GM12878 (cell line): ENCODE results near the gene PPIL6. TPM values are rescaled to one million over a fixed set of nuclear protein-coding genes. Genes with fewer than 3 reads are reported as not detected.

ENCODE experiments used
- ATAC-seq: fragments of 200-7000 bp; cut with Tn5 transposase; 3 replicates; pipeline ENCODE4 v1.9.1; 2020; ENCODE audit warnings: mild to moderate bottlenecking, moderate library complexity
- BruUV-seq: library from RNA; stranded (reverse); fragments of 400-500 nt; replicated peaks from 2 replicates; lab custom pipeline; 2021; lab: Mats Ljungman, UMichigan
- CTCF ChIA-PET: fragments of 300-600 bp; sonication (Branson Sonifier 250); formaldehyde crosslinking; extraction: SDS; loops from one replicate; lab custom pipeline; 2021; ENCODE audit warnings: inconsistent platforms; lab: Yijun Ruan, JAX
- POLR2A ChIA-PET: fragments of 350-600 bp; formaldehyde crosslinking; extraction: SDS; loops from one replicate; lab custom pipeline; 2021; ENCODE audit warnings: inconsistent platforms; lab: Charles Lee
- RAD21 ChIA-PET: fragments of 300-600 bp; sonication (Branson Sonifier 250); formaldehyde crosslinking; loops from one replicate; lab custom pipeline; 2023; ENCODE audit warnings: antibody characterized with exemption; ENCODE audit not compliant: unreplicated experiment; lab: Charles Lee
- SMC1A ChIA-PET: fragments of 300-600 bp; sonication (Branson Sonifier 250); formaldehyde crosslinking; loops from one replicate; lab custom pipeline; 2023; ENCODE audit not compliant: unreplicated experiment, uncharacterized antibody; lab: Charles Lee
- DNase-seq: peaks from one replicate; pipeline ENCODE4 v3.0.0-alpha.2; 2011; ENCODE audit warnings: low read depth, low spot score
- FAIRE-seq: peaks from 3 replicates; lab custom pipeline; 2011; peaks lifted over from hg19 to GRCh38; lab: Jason Lieb, UNC
- H2AFZ ChIP-seq: 2 replicates; pipeline ENCODE4 v1.6.0; 2011; ENCODE audit warnings: low read depth, low read length, control low read depth; ENCODE audit not compliant: control insufficient read depth
- H3K27ac ChIP-seq: 2 replicates; pipeline ENCODE4 v1.5.1; 2011; ENCODE audit warnings: control low read depth; ENCODE audit not compliant: control insufficient read depth, insufficient read depth
- H3K27me3 ChIP-seq, 2 experiments: replicated peaks in 1 of 2; 2 replicates each; pipeline versions ENCODE4 v1.6.0 to v1.6.1; 2011; ENCODE audit warnings: low read length in 1 of 2; ENCODE audit not compliant: control insufficient read depth in 2 of 2, insufficient read depth in 2 of 2
- H3K36me3 ChIP-seq, 2 experiments: 2 replicates each; pipeline ENCODE4 v1.5.1; 2011; ENCODE audit warnings: low read length in 1 of 2; ENCODE audit not compliant: control insufficient read depth in 2 of 2, insufficient read depth in 2 of 2
- H3K4me1 ChIP-seq: 2 replicates; pipeline ENCODE4 v1.6.1; 2011; ENCODE audit warnings: mild to moderate bottlenecking, low read length, moderate library complexity, mixed read lengths; ENCODE audit not compliant: control insufficient read depth, insufficient read depth
- H3K4me2 ChIP-seq: 2 replicates; pipeline ENCODE4 v1.6.0; 2011; ENCODE audit warnings: control low read depth; ENCODE audit not compliant: control insufficient read depth, insufficient read depth
- H3K4me3 ChIP-seq: fragments of 200-600 bp; sonication (generic); 2 replicates; pipeline ENCODE4 v1.5.1; 2016
- H3K79me2 ChIP-seq: 2 replicates; pipeline ENCODE4 v1.6.0; 2011; ENCODE audit warnings: low read length; ENCODE audit not compliant: control insufficient read depth, insufficient read depth
- H3K9ac ChIP-seq: 2 replicates; pipeline ENCODE4 v1.8.0; 2011; ENCODE audit warnings: low read length, control low read depth, mixed read lengths; ENCODE audit not compliant: control insufficient read depth, insufficient read depth
- H3K9me3 ChIP-seq: replicated peaks from 3 replicates; pipeline ENCODE4 v1.5.1; 2011; ENCODE audit warnings: mild to moderate bottlenecking, low read length; ENCODE audit not compliant: control insufficient read depth, insufficient read depth
- H4K20me1 ChIP-seq: 2 replicates; pipeline ENCODE4 v1.6.0; 2011; ENCODE audit not compliant: control insufficient read depth, insufficient read depth
- ATF2 ChIP-seq: IDR thresholded peaks from 2 replicates; pipeline ENCODE4 v1.6.1; 2012; ENCODE audit warnings: low read length, inconsistent platforms
- BCL3 ChIP-seq: IDR thresholded peaks from 2 replicates; pipeline ENCODE4 v1.6.1; 2011; ENCODE audit warnings: borderline replicate concordance, low read depth, mild to moderate bottlenecking, moderate library complexity, low read length; ENCODE audit not compliant: insufficient read depth, poor library complexity, severe bottlenecking
- BRCA1 ChIP-seq: IDR thresholded peaks from 2 replicates; pipeline ENCODE4 v1.6.1; 2011; ENCODE audit warnings: low read depth, low read length, improper control_type of control experiment
- CBFB ChIP-seq: IDR thresholded peaks from 2 replicates; pipeline ENCODE4 v1.6.1; 2016; ENCODE audit warnings: antibody characterized with exemption, low read depth
- CBX3 ChIP-seq: fragments of 200-600 bp; sonication (generic); IDR thresholded peaks from 2 replicates; pipeline ENCODE4 v1.6.1; 2016; ENCODE audit warnings: low read depth, borderline replicate concordance
- HSF1 ChIP-seq: fragments of 150-350 bp; IDR thresholded peaks from 2 replicates; pipeline ENCODE4 v1.6.1; 2014; ENCODE audit warnings: mild to moderate bottlenecking, low read depth, low read length
- JUNB ChIP-seq: IDR thresholded peaks from 2 replicates; pipeline ENCODE4 v1.6.1; 2016; ENCODE audit warnings: antibody characterized with exemption, mild to moderate bottlenecking
- LARP7 ChIP-seq: fragments of 450-650 bp; IDR thresholded peaks from 2 replicates; pipeline ENCODE4 v1.6.1; 2017; ENCODE audit warnings: mild to moderate bottlenecking
- MXI1 ChIP-seq: fragments of 150-350 bp; IDR thresholded peaks from 2 replicates; pipeline ENCODE4 v1.6.1; 2011; ENCODE audit warnings: low read depth, mild to moderate bottlenecking, inconsistent platforms, low read length, improper control_type of control experiment
- PAX5 ChIP-seq: IDR thresholded peaks from 2 replicates; pipeline ENCODE4 v1.6.1; 2011; ENCODE audit warnings: low read depth, low read length, borderline replicate concordance
- SMAD1 ChIP-seq: fragments of 450-650 bp; IDR thresholded peaks from 2 replicates; pipeline ENCODE4 v1.6.1; 2018; ENCODE audit warnings: mild to moderate bottlenecking, low read depth; ENCODE audit not compliant: partially characterized antibody
- TBL1XR1 ChIP-seq: IDR thresholded peaks from 2 replicates; pipeline ENCODE4 v1.6.1; 2012; ENCODE audit warnings: low read depth, low read length, improper control_type of control experiment
- USF1 ChIP-seq: IDR thresholded peaks from 2 replicates; pipeline ENCODE4 v1.6.1; 2011; ENCODE audit warnings: borderline replicate concordance, low read depth, mild to moderate bottlenecking, moderate library complexity, mixed read lengths, low read length; ENCODE audit not compliant: insufficient read depth; ENCODE audit errors: extremely low read length
- YY1 ChIP-seq: IDR thresholded peaks from 2 replicates; pipeline ENCODE4 v1.6.1; 2011; ENCODE audit warnings: low read depth, mild to moderate bottlenecking, low read length
- ZNF217 ChIP-seq: fragments of 450-650 bp; IDR thresholded peaks from 2 replicates; pipeline ENCODE4 v1.6.1; 2017; ENCODE audit warnings: antibody characterized with exemption, mild to moderate bottlenecking
- WGBS: methylation state at CpG from one replicate; pipeline ENCODE4 v1.1.6; 2016; ENCODE audit warnings: low lambda C conversion rate; ENCODE audit not compliant: insufficient replicate concordance, insufficient coverage; ENCODE audit errors: missing lambda C conversion rate; 5-methylcytosine and 5-hydroxymethylcytosine counted together
- in situ Hi-C: fragments of 300-500 bp; cut with MboI; formaldehyde crosslinking; loops from 9 replicates; pipeline ENCODE4 v1.14.3; 2018; ENCODE audit warnings: mixed read lengths
- intact Hi-C: fragments of 100-400 bp; cut with micrococcal nuclease; formaldehyde crosslinking; loops from one replicate; pipeline ENCODE4 v1.14.2; 2022; ENCODE audit not compliant: unreplicated experiment
- polyA plus RNA-seq, 11 experiments: library from polyadenylated mRNA; depleted of rRNA in 4 of 11; unstranded in 6 of 11; stranded (reverse) in 5 of 11; fragments of >200 nt; fragmentation: Nextera tagmentation in 4 of 11; fragmentation: Illumina TruSeq in 1 of 11; extraction: Ambion mirVana in 4 of 11; extraction: Trizol in 1 of 11; gene quantifications; 1 replicate in 1 of 11; 2 replicates in 10 of 11; pipeline versions ENCODE4 v1.2.1 to v1.2.3, GENCODE V29; 2011 to 2016; ENCODE audit warnings: inconsistent platforms in 2 of 11, missing spikeins in 2 of 11, low read depth in 1 of 11
- total RNA-seq, 4 experiments: library from RNA; depleted of rRNA in 3 of 4; stranded (reverse); fragments of >200 nt in 3 of 4; fragmentation: Illumina TruSeq in 1 of 4; extraction: Trizol in 1 of 4; gene quantifications; 2 replicates each; pipeline versions ENCODE4 v1.2.1 to v1.2.3, GENCODE V29; 2013 to 2021

PPIL6 gene
- total and polyA plus RNA-seq, 10 of the 15 experiments (the other 5 are each of a cell fraction or from before 2014, with no cell fraction given): 0.01 to 0.26 (median 0.12) TPM; not detected in 5

DNA sequence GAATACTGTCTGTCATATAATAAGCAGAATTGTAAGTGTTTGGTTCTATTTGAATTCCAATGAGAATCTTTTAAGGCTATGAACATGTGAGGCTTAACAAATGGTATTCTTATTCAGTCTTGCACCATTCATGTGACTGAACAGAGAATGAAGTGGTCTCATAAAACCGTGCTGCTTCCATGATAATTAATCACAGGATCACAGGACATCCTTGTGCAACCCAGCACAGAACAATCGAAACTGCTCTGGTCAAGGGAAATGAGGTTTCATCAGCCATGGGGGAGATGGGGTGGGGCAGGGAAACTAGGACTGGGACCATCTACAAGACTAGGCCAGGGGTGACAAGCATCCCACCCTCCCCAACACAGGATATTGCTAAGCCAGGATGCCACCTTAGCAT lies 6.0 kb downstream of the PPIL6 start:
- DNase-seq: no peak
- no peak overlapping the region for H3K27ac ChIP-seq
- no TSS peak for BruUV-seq
- SMC1A ChIA-PET: interaction anchor here (1.8 kb wide), 1 partner anchor 51 kb away, joined by 6 read pairs; no protein-coding TSS in a partner anchor
- H3K9me3 ChIP-seq: no peaks in the 10 kb centered on the region
- no peak for FAIRE-seq
- peaks cover under 1% of the 10 kb centered on the region; the same call in 1 of the 2 replicates for H3K4me1 ChIP-seq
- WGBS: 32% methylated on average over 2 of the region's 2 CpGs
- no peaks in the 10 kb centered on the region for H3K79me2 ChIP-seq
- no peak overlapping the region for H3K4me3 ChIP-seq
- no peak overlapping the region for H3K4me2 ChIP-seq
- TF ChIP-seq PAX5: no peak
- no peak for TF ChIP-seq USF1
- TF ChIP-seq MXI1: no peak
- no peak for TF ChIP-seq CBFB
- no peak for TF ChIP-seq YY1
- TF ChIP-seq ATF2: no peak
- no peak for TF ChIP-seq CBX3
- TF ChIP-seq LARP7: no peak
- no peak for TF ChIP-seq HSF1
- TF ChIP-seq BCL3: no peak
- TF ChIP-seq SMAD1: no peak
- no peak for TF ChIP-seq ZNF217
- TF ChIP-seq BRCA1: no peak
- no peak for TF ChIP-seq TBL1XR1
- no peak for TF ChIP-seq JUNB
- ATAC-seq: no peak
- intact Hi-C loops (no loop called here), in situ Hi-C loops (no loop called here)
- H3K36me3 ChIP-seq: no peaks in the 10 kb centered on the region
- no peak overlapping the region for H3K9ac ChIP-seq
- CTCF ChIA-PET: no interaction called here
- RAD21 ChIA-PET: no interaction called here
- no peaks in the 10 kb centered on the region; a peak in 1 of 4 replicates for H3K27me3 ChIP-seq
- H2AFZ ChIP-seq: no peak overlapping the region
- H4K20me1 ChIP-seq: no peaks in the 10 kb centered on the region
- POLR2A ChIA-PET: no interaction called here
